ENCODE results near the gene AKAP6.
"Not testable (repeated sequence)": the region's sequence is repeated elsewhere in the genome, so short reads cannot be mapped to it uniquely, and the experiment has no call there.

The AKAP6 gene

GRCh38 chr14:32366256-32366879 lies 37.3 kb downstream of the AKAP6 start:
- TF ChIP-seq PAX5 (IDR thresholded peaks at IDR 0.05; ENCODE audit: insufficient read depth, low read length, severe bottlenecking) = no peak
- no peak for TF ChIP-seq POU2F2 (IDR thresholded peaks at IDR 0.05; ENCODE audit: low read depth, low read length)
- TF ChIP-seq TAF1 (IDR thresholded peaks at IDR 0.05; ENCODE audit: low read depth, low read length) = no peak
- no peak for TF ChIP-seq POLR2AphosphoS5 (IDR thresholded peaks at IDR 0.05; ENCODE audit: low read depth, low read length)
- TF ChIP-seq SPI1 (IDR thresholded peaks at IDR 0.05; ENCODE audit: low read depth, low read length) = no peak
- no peak for TF ChIP-seq POLR2A (IDR thresholded peaks at IDR 0.05; ENCODE audit: low read depth, low read length)
- FAIRE-seq (no peak), DNase-seq (ENCODE audit: insufficient read length, low spot score) (no peak)

GRCh38 chr14:32366986-32367385 lies 37.9 kb downstream of the AKAP6 start:
- TF ChIP-seq POLR2AphosphoS5 (IDR thresholded peaks at IDR 0.05; ENCODE audit: low read depth, low read length) (no peak), SPI1 (IDR thresholded peaks at IDR 0.05; ENCODE audit: low read depth, low read length) (no peak), POU2F2 (IDR thresholded peaks at IDR 0.05; ENCODE audit: low read depth, low read length) (no peak), TAF1 (IDR thresholded peaks at IDR 0.05; ENCODE audit: low read depth, low read length) (no peak), POLR2A (IDR thresholded peaks at IDR 0.05; ENCODE audit: low read depth, low read length) (no peak), PAX5 (IDR thresholded peaks at IDR 0.05; ENCODE audit: insufficient read depth, low read length, severe bottlenecking) (no peak)
- no peak for DNase-seq (ENCODE audit: insufficient read length, low spot score)
- FAIRE-seq = no peak

- TF ChIP-seq SPI1 (IDR thresholded peaks at IDR 0.05; ENCODE audit: low read depth, low read length) (no peak), POLR2AphosphoS5 (IDR thresholded peaks at IDR 0.05; ENCODE audit: low read depth, low read length) (no peak), POU2F2 (IDR thresholded peaks at IDR 0.05; ENCODE audit: low read depth, low read length) (no peak), PAX5 (IDR thresholded peaks at IDR 0.05; ENCODE audit: insufficient read depth, low read length, severe bottlenecking) (no peak)
- FAIRE-seq (no peak), DNase-seq (ENCODE audit: insufficient read length, low spot score) (no peak)
These were observed 38.4 kb downstream of the AKAP6 start for GRCh38 chr14:32367516-32367915.

DNA sequence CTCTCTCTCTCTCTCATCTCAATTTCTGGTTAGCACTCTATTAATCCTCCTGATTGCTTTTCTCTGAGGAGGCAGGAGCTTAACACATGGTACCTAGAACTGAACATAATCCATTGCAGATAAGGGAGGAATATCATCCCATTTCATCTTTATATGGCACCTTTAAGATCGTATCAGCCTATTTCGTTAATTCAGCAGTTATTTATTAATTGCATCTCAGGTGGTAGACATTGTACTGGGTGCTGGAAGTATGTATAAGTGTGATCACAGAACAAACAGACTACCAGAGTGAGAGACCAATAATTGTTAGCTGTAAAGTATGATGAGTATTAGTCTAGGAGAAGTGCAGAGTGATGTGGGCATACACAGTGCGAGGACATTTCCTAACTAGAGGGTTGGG lies 39.0 kb downstream of the AKAP6 start:
- FAIRE-seq = no peak
- DNase-seq (ENCODE audit: insufficient read length, low spot score) = no peak
- TF ChIP-seq SPI1 (IDR thresholded peaks at IDR 0.05; ENCODE audit: low read depth, low read length) = no peak
- TF ChIP-seq POLR2A (IDR thresholded peaks at IDR 0.05; ENCODE audit: low read depth, low read length) = no peak
- no peak for TF ChIP-seq POU2F2 (IDR thresholded peaks at IDR 0.05; ENCODE audit: low read depth, low read length)
- TF ChIP-seq POLR2AphosphoS5 (IDR thresholded peaks at IDR 0.05; ENCODE audit: low read depth, low read length) = no peak
- no peak for TF ChIP-seq PAX5 (IDR thresholded peaks at IDR 0.05; ENCODE audit: insufficient read depth, low read length, severe bottlenecking)
- no peak for TF ChIP-seq TAF1 (IDR thresholded peaks at IDR 0.05; ENCODE audit: low read depth, low read length)

DNA sequence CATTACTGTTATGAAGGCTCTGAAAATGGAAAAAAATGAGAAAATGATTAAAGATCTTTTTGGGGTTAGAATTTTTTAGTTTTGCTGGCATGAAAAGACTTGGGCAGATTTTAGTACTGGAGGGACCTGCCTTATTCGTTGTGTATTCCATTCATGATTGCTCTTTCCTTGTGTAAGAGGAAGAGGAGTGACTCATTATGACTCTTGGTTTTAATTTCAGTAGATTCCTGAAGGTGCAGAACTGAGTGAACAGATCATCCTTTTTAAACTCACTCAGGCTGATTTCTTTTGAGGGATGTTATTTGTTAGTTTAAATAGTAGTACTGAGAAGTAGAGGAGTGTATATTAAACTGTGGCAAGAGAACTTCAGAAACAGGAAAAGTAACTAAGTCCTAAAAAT lies 41.6 kb downstream of the AKAP6 start:
- DNase-seq (ENCODE audit: insufficient read length, low spot score) (no peak), FAIRE-seq (no peak)

GRCh38 chr14:32372154-32372553 lies 43.1 kb downstream of the AKAP6 start:
- FAIRE-seq (no peak), DNase-seq (ENCODE audit: insufficient read length, low spot score) (no peak)
- TF ChIP-seq PAX5 (IDR thresholded peaks at IDR 0.05; ENCODE audit: insufficient read depth, low read length, severe bottlenecking) (no peak), POLR2AphosphoS5 (IDR thresholded peaks at IDR 0.05; ENCODE audit: low read depth, low read length) (no peak), POU2F2 (IDR thresholded peaks at IDR 0.05; ENCODE audit: low read depth, low read length) (no peak), TAF1 (IDR thresholded peaks at IDR 0.05; ENCODE audit: low read depth, low read length) (no peak), POLR2A (IDR thresholded peaks at IDR 0.05; ENCODE audit: low read depth, low read length) (no peak), SPI1 (IDR thresholded peaks at IDR 0.05; ENCODE audit: low read depth, low read length) (no peak)

More for the DNA sequence above, 41.6 kb downstream of the AKAP6 start:
- TF ChIP-seq POLR2A (IDR thresholded peaks at IDR 0.05; ENCODE audit: low read depth, low read length) = no peak
- TF ChIP-seq TAF1 (IDR thresholded peaks at IDR 0.05; ENCODE audit: low read depth, low read length) = no peak
- no peak for TF ChIP-seq POU2F2 (IDR thresholded peaks at IDR 0.05; ENCODE audit: low read depth, low read length)
- no peak for TF ChIP-seq PAX5 (IDR thresholded peaks at IDR 0.05; ENCODE audit: insufficient read depth, low read length, severe bottlenecking)
- TF ChIP-seq SPI1 (IDR thresholded peaks at IDR 0.05; ENCODE audit: low read depth, low read length) = no peak
- TF ChIP-seq POLR2AphosphoS5 (IDR thresholded peaks at IDR 0.05; ENCODE audit: low read depth, low read length) = no peak

DNA sequence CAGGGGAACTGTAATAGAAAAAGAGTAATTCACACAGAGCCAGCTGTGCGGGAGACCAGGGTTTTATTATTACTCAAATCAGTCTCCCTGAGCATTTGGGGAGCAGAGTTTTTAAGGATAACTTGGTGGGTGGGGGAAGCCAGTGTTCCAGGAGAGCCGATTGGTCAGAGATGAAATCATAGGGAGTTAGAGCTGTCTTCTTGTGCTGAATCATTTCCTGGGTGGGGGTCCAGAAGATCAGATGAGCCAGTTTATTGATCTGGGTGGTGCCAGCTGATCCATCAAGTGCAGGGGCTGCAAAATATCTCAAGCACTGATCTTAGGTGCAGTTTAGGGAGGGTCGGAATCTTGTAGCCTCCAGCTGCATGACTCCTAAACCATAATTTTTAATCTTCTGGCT lies 44.1 kb downstream of the AKAP6 start:
- not testable (repeated sequence) for FAIRE-seq

GRCh38 chr14:32374155-32374554 lies 45.1 kb downstream of the AKAP6 start:
- no peak for DNase-seq (ENCODE audit: insufficient read length, low spot score)
- no peak for FAIRE-seq
- TF ChIP-seq POU2F2 (IDR thresholded peaks at IDR 0.05; ENCODE audit: low read depth, low read length) = no peak
- TF ChIP-seq POLR2AphosphoS5 (IDR thresholded peaks at IDR 0.05; ENCODE audit: low read depth, low read length) = no peak
- TF ChIP-seq PAX5 (IDR thresholded peaks at IDR 0.05; ENCODE audit: insufficient read depth, low read length, severe bottlenecking) = no peak
- TF ChIP-seq TAF1 (IDR thresholded peaks at IDR 0.05; ENCODE audit: low read depth, low read length) = no peak
- TF ChIP-seq SPI1 (IDR thresholded peaks at IDR 0.05; ENCODE audit: low read depth, low read length) = no peak
- no peak for TF ChIP-seq POLR2A (IDR thresholded peaks at IDR 0.05; ENCODE audit: low read depth, low read length)

More for the DNA sequence above, 44.1 kb downstream of the AKAP6 start:
- not testable (repeated sequence) for DNase-seq (ENCODE audit: insufficient read length, low spot score)

- DNase-seq (ENCODE audit: insufficient read length, low spot score) (no peak), FAIRE-seq (no peak)
- no peak for TF ChIP-seq SPI1 (IDR thresholded peaks at IDR 0.05; ENCODE audit: low read depth, low read length)
These were observed 46.6 kb downstream of the AKAP6 start for GRCh38 chr14:32375663-32376062.

- DNase-seq (ENCODE audit: insufficient read length, low spot score) (no peak), FAIRE-seq (no peak)
- TF ChIP-seq POLR2A (IDR thresholded peaks at IDR 0.05; ENCODE audit: low read depth, low read length) = no peak
- no peak for TF ChIP-seq TAF1 (IDR thresholded peaks at IDR 0.05; ENCODE audit: low read depth, low read length)
- TF ChIP-seq PAX5 (IDR thresholded peaks at IDR 0.05; ENCODE audit: insufficient read depth, low read length, severe bottlenecking) = no peak
- no peak for TF ChIP-seq POLR2AphosphoS5 (IDR thresholded peaks at IDR 0.05; ENCODE audit: low read depth, low read length)
- TF ChIP-seq POU2F2 (IDR thresholded peaks at IDR 0.05; ENCODE audit: low read depth, low read length) = no peak
- no peak for TF ChIP-seq SPI1 (IDR thresholded peaks at IDR 0.05; ENCODE audit: low read depth, low read length)
These were observed 48.0 kb downstream of the AKAP6 start for GRCh38 chr14:32377046-32377646.

All from GM12891 (cell line).